Measurements from ENCODE around the gene SYTL2. TPM values are rescaled to one million over a fixed set of nuclear protein-coding genes. Genes with fewer than 3 reads are reported as not detected.
"Not testable (repeated sequence)": the region's sequence is repeated elsewhere in the genome, so short reads cannot be mapped to it uniquely, and the experiment has no call there.

SYTL2 gene
- total and polyA plus RNA-seq, 10 donors, result 2.7 to 176 (median 26.5) TPM

GRCh38 chr11:85779956-85780640 lies 30.8 kb downstream of the SYTL2 start:
- H3K36me3 ChIP-seq, result no peaks in the 10 kb centered on the region
- intact Hi-C loops (cut with DNase I; ENCODE audit: low total_unique reads), result no loop called here
- DNase-seq, result no peak
- WGBS, 5 donors, result 83 to 91% (median 88%) methylated on average over 3 of the region's 3 CpGs
- no peaks in the 10 kb centered on the region for H3K27me3 ChIP-seq (replicated peaks in 1 of 7)
- TF ChIP-seq POLR2A (IDR thresholded peaks at IDR 0.05) (no peak), CTCF (IDR thresholded peaks at IDR 0.05 in 8 of 11, conservative IDR thresholded peaks at IDR 0.05 in 3 of 11) (no peak)
- H3K4me3 ChIP-seq, result no peak overlapping the region
- H3K4me1 ChIP-seq, result peaks cover 0 to 16% (median 0%) of the 10 kb centered on the region in 6 donors
- H3K27ac ChIP-seq, result no peak overlapping the region
- peaks cover 0 to 18% (median 8%) of the 10 kb centered on the region in 8 donors for H3K9me3 ChIP-seq

GRCh38 chr11:85777603-85777972 lies 33.4 kb downstream of the SYTL2 start:
- peaks cover 0 to 12% (median 7%) of the 10 kb centered on the region in 8 donors for H3K9me3 ChIP-seq
- intact Hi-C loops (cut with DNase I; ENCODE audit: low total_unique reads); H3K27ac ChIP-seq; DNase-seq; H3K36me3 ChIP-seq; H3K27me3 ChIP-seq (replicated peaks in 1 of 7); H3K4me3 ChIP-seq: not testable (repeated sequence)
- 85 to 100% (median 88%) methylated on average over 3 of the region's 3 CpGs for WGBS, 5 donors
- H3K4me1 ChIP-seq, result peaks cover 0 to 30% (median 0%) of the 10 kb centered on the region in 6 donors

- no peak overlapping the region for H3K4me3 ChIP-seq
- H3K27me3 ChIP-seq (replicated peaks in 1 of 7), result no peaks in the 10 kb centered on the region
- H3K9me3 ChIP-seq, result peaks cover 0 to 7% (median 2%) of the 10 kb centered on the region in 8 donors
- DNase-seq, result no peak
- intact Hi-C loops (cut with DNase I; ENCODE audit: low total_unique reads), result no loop called here
- 75 to 88% (median 81%) methylated on average over 1 of the region's 1 CpG for WGBS, 5 donors
- H3K36me3 ChIP-seq, result no peaks in the 10 kb centered on the region
- H3K4me1 ChIP-seq, result peaks cover 0 to 30% (median 0%) of the 10 kb centered on the region in 6 donors
- no peak for TF ChIP-seq POLR2AphosphoS5 (IDR thresholded peaks at IDR 0.05)
- TF ChIP-seq POLR2A (IDR thresholded peaks at IDR 0.05), result no peak
- TF ChIP-seq CTCF (IDR thresholded peaks at IDR 0.05 in 8 of 11, conservative IDR thresholded peaks at IDR 0.05 in 3 of 11), result no peak
- H3K27ac ChIP-seq, result no peak overlapping the region
These were observed 33.9 kb downstream of the SYTL2 start for GRCh38 chr11:85776951-85777602.

GRCh38 chr11:85774256-85775101 lies 36.5 kb downstream of the SYTL2 start:
- H3K27me3 ChIP-seq (replicated peaks in 1 of 7), result no peaks in the 10 kb centered on the region
- peaks cover 0 to 15% (median 0%) of the 10 kb centered on the region in 6 donors for H3K4me1 ChIP-seq
- intact Hi-C loops (cut with DNase I; ENCODE audit: low total_unique reads), result no loop called here
- H3K4me3 ChIP-seq, result no peak overlapping the region
- peaks cover 0 to 4% (median 0%) of the 10 kb centered on the region in 8 donors for H3K9me3 ChIP-seq
- TF ChIP-seq CTCF (IDR thresholded peaks at IDR 0.05 in 8 of 11, conservative IDR thresholded peaks at IDR 0.05 in 3 of 11), result no peak
- no peak for TF ChIP-seq POLR2A (IDR thresholded peaks at IDR 0.05)
- no peak for TF ChIP-seq POLR2AphosphoS5 (IDR thresholded peaks at IDR 0.05)
- 54 to 68% (median 62%) methylated on average over 4 of the region's 4 CpGs for WGBS, 5 donors
- H3K27ac ChIP-seq, result no peak overlapping the region
- no peak for DNase-seq
- no peaks in the 10 kb centered on the region for H3K36me3 ChIP-seq
